OCI-LY3 (cell line): Measurements from ENCODE around the gene UMODL1.

Source experiments
- H2AFZ ChIP-seq: fragments of 200-600, 300-600 bp; shearing (Covaris generic); 2 replicates; pipeline ENCODE4 v1.6.0; 2014; ENCODE audit warnings: antibody characterized with exemption, low read depth, low read length
- H3K27ac ChIP-seq: fragments of 200-600, 300-600 bp; sonication (generic); 2 replicates; pipeline ENCODE4 v1.5.1; 2014; ENCODE audit warnings: mild to moderate bottlenecking, low read length, moderate library complexity, mixed read lengths
- H3K27me3 ChIP-seq: fragments of 200-600, 300-600 bp; sonication (generic); 2 replicates; pipeline ENCODE4 v1.6.1; 2014; ENCODE audit warnings: low read depth, low read length, mixed read lengths
- H3K36me3 ChIP-seq: fragments of 200-600, 300-600 bp; sonication (generic); replicated peaks from 2 replicates; pipeline ENCODE3; 2014; ENCODE audit warnings: low read depth, low read length, mixed read lengths
- H3K4me1 ChIP-seq: fragments of 300-600, 200-600 bp; sonication (generic); 2 replicates; pipeline ENCODE4 v1.6.1; 2014; ENCODE audit warnings: low read length, mixed read lengths
- H3K4me2 ChIP-seq: fragments of 200-600, 300-600 bp; sonication (generic); 2 replicates; pipeline ENCODE4 v1.6.1; 2014; ENCODE audit warnings: low read length, mixed read lengths
- H3K4me3 ChIP-seq: fragments of 300-600, 200-600 bp; sonication (generic); 2 replicates; pipeline ENCODE4 v1.5.1; 2014; ENCODE audit warnings: antibody characterized with exemption, mild to moderate bottlenecking, low read length, moderate library complexity
- H3K79me2 ChIP-seq: fragments of 300-600, 200-600 bp; shearing (Covaris generic); 2 replicates; pipeline ENCODE4 v1.6.1; 2014; ENCODE audit warnings: mild to moderate bottlenecking, low read length, mixed read lengths
- H3K9ac ChIP-seq: fragments of 300-600, 200-600 bp; shearing (Covaris generic); 2 replicates; pipeline ENCODE4 v1.6.0; 2014; ENCODE audit warnings: mild to moderate bottlenecking, low read length, moderate library complexity
- H3K9me3 ChIP-seq: fragments of 200-600, 300-600 bp; shearing (Covaris generic); 2 replicates; pipeline ENCODE4 v1.6.1; 2014; ENCODE audit warnings: low read length, mixed read lengths; ENCODE audit not compliant: insufficient read depth
- H4K20me1 ChIP-seq: fragments of 200-600, 300-600 bp; sonication (generic); 2 replicates; pipeline ENCODE4 v1.6.1; 2016; ENCODE audit warnings: low read length, mixed read lengths; ENCODE audit not compliant: insufficient read depth
- EZH2phosphoT487 ChIP-seq: fragments of 200-600 bp; shearing (Covaris generic); IDR thresholded peaks from 2 replicates; pipeline ENCODE4 v1.6.1; 2018; ENCODE audit warnings: antibody characterized with exemption, mixed run types, low read depth
- TF ChIP-seq, protein P1 (sequence below): fragments of 200-600, 300-600 bp; sonication (generic); IDR thresholded peaks from 2 replicates; pipeline ENCODE4 v1.5.1; 2014; ENCODE audit warnings: antibody characterized with exemption, low read length, low read depth

Gene UMODL1

DNA sequence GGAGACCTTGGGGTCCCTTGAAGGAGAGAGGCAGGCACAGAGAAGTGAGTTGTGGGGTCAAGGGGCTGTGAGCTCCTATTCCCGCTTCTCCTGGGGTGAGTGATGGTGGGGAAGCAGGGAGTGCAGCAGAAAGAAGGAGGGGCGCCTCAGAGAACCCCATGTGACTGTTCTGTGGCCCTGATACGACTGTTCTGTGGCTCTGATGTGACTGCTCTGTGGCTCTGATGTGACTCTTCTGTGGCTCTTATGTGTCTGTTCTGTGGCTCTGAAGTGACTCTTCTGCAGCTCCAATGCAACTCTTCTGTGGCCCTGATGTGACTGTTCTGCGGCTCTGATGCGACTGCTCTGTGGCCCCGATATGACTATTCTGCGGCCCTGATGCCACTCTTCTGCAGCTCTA lies 29.9 kb upstream of the UMODL1 start:
- no peaks in the 10 kb centered on the region for H3K79me2 ChIP-seq
- H4K20me1 ChIP-seq = no peaks in the 10 kb centered on the region
- no peaks in the 10 kb centered on the region for H3K9me3 ChIP-seq
- no peaks in the 10 kb centered on the region for H3K27me3 ChIP-seq
- no peak overlapping the region for H3K4me2 ChIP-seq
- no peaks in the 10 kb centered on the region for H3K36me3 ChIP-seq
- H3K27ac ChIP-seq = no peak overlapping the region
- no peak for TF ChIP-seq EZH2phosphoT487
- TF ChIP-seq, protein P1, sequence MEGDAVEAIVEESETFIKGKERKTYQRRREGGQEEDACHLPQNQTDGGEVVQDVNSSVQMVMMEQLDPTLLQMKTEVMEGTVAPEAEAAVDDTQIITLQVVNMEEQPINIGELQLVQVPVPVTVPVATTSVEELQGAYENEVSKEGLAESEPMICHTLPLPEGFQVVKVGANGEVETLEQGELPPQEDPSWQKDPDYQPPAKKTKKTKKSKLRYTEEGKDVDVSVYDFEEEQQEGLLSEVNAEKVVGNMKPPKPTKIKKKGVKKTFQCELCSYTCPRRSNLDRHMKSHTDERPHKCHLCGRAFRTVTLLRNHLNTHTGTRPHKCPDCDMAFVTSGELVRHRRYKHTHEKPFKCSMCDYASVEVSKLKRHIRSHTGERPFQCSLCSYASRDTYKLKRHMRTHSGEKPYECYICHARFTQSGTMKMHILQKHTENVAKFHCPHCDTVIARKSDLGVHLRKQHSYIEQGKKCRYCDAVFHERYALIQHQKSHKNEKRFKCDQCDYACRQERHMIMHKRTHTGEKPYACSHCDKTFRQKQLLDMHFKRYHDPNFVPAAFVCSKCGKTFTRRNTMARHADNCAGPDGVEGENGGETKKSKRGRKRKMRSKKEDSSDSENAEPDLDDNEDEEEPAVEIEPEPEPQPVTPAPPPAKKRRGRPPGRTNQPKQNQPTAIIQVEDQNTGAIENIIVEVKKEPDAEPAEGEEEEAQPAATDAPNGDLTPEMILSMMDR = no peak
- no peaks in the 10 kb centered on the region for H3K4me1 ChIP-seq
- H3K9ac ChIP-seq = no peak overlapping the region
- H2AFZ ChIP-seq = no peak overlapping the region
- no peak overlapping the region for H3K4me3 ChIP-seq

DNA sequence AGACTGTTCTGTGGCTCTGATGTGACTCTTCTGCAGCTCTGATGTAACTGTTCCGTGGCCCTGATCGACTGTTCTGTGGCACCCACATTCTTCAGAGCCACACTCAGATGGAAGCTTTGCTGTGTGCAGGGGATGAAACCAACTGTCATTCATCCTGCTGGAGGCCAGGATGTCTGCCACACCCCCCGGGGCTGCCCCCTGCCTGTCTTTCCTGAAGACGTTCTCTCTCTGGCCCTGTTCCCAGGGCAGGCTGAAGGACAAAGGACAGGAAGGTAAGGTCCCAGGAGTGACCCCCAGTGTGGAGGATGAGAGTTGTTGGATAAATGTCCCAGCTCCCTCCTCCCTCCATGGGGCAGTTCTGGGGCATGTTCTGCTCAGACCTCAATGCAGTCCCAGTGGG lies 29.4 kb upstream of the UMODL1 start:
- Histone ChIP-seq H3K4me2 (no peak overlapping the region), H3K9me3 (no peaks in the 10 kb centered on the region), H3K27me3 (no peaks in the 10 kb centered on the region), H4K20me1 (no peaks in the 10 kb centered on the region), H3K27ac (no peak overlapping the region), H2AFZ (no peak overlapping the region), H3K4me1 (no peaks in the 10 kb centered on the region), H3K79me2 (no peaks in the 10 kb centered on the region), H3K9ac (no peak overlapping the region), H3K4me3 (no peak overlapping the region), H3K36me3 (no peaks in the 10 kb centered on the region)
- TF ChIP-seq EZH2phosphoT487 = no peak
- TF ChIP-seq, protein P1 = no peak

DNA sequence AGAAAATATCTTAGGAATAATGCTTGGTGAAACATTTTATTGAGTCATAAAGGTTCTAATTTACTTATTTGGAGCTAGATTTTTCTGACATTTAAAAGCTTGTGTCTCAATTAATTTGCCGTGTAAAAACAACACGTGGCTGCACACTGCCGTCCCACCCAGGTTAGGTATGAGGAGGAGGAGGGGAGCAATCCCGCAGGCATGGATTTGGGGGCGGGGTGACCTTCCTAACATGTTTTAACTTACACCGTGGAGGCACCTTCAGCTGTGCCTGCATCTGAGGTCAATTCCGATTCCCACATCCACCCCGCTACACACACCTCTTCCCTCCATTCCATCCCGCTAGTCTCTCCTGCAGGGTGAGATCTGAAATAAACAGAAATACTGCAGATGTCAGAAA lies 28.5 kb upstream of the UMODL1 start:
- H3K27me3 ChIP-seq = no peaks in the 10 kb centered on the region
- no peaks in the 10 kb centered on the region for H3K9me3 ChIP-seq
- no peak overlapping the region for H3K9ac ChIP-seq
- no peak overlapping the region for H3K27ac ChIP-seq
- no peak overlapping the region for H2AFZ ChIP-seq
- TF ChIP-seq EZH2phosphoT487 = no peak
- TF ChIP-seq, protein P1 = no peak
- H3K79me2 ChIP-seq = no peaks in the 10 kb centered on the region
- H3K36me3 ChIP-seq = no peaks in the 10 kb centered on the region
- no peaks in the 10 kb centered on the region for H4K20me1 ChIP-seq
- H3K4me3 ChIP-seq = no peak overlapping the region
- H3K4me1 ChIP-seq = no peaks in the 10 kb centered on the region
- H3K4me2 ChIP-seq = no peak overlapping the region

DNA sequence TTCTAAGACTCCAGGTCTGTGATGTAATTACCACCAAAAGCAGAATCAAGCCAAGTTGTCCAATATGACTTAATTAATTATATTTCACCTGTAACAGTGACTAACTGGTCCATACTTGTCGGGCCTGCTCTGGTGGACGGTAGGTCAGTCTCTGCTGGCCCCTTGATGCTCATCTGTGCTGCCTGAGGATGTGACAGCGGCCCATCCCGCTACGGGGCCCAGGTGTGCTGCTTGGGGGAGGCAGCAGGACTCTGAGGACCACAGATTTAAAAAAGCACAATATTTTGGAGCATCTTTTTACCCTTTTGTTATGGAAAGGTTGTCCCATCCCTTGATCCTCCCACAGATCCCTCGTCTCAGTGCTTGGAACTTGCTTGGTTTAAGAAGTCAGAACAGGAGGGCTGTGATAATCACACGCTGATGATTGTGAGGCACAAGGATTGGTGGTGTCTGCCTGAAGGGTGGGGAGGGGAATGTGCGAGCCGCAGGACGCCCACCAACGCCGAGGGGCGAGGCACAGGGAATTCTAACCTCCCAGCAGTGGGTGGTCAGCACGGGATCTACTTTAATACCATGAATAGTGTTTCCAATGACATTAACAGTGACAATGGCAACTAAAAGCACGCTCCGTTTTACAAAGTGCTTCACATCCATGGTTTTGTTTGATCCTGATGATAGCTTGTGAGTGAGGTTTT lies 27.8 kb upstream of the UMODL1 start:
- Histone ChIP-seq H3K36me3 (no peaks in the 10 kb centered on the region), H3K4me2 (no peak overlapping the region), H3K9ac (no peak overlapping the region), H3K27ac (no peak overlapping the region), H3K79me2 (no peaks in the 10 kb centered on the region), H4K20me1 (no peaks in the 10 kb centered on the region), H3K27me3 (no peaks in the 10 kb centered on the region), H2AFZ (no peak overlapping the region), H3K4me1 (no peaks in the 10 kb centered on the region), H3K4me3 (no peak overlapping the region), H3K9me3 (no peaks in the 10 kb centered on the region)
- TF ChIP-seq, protein P1 = no peak
- no peak for TF ChIP-seq EZH2phosphoT487
